NB4 (cell line): ENCODE measurements around the gene KCNQ2.

Experiments
- DNase-seq: peaks from one replicate; pipeline ENCODE4 v3.0.0; 2010; ENCODE audit warnings: low read depth
- H3K4me3 ChIP-seq: one replicate; pipeline ENCODE4 v1.5.1; 2011; ENCODE audit warnings: mild to moderate bottlenecking, low read depth, low read length, moderate library complexity
- MYC ChIP-seq: IDR thresholded peaks from 2 replicates; pipeline ENCODE4 v1.6.1; 2011; ENCODE audit warnings: low read depth, low read length
- POLR2A ChIP-seq: IDR thresholded peaks from 2 replicates; pipeline ENCODE4 v1.6.1; 2011; ENCODE audit warnings: mild to moderate bottlenecking; ENCODE audit not compliant: insufficient read length; ENCODE audit errors: extremely low read depth
- TF ChIP-seq, protein P1 (sequence below): IDR thresholded peaks from 2 replicates; pipeline ENCODE4 v1.6.1; 2011; ENCODE audit warnings: low read depth, low read length
- TF ChIP-seq, protein P2 (sequence below): IDR thresholded peaks from one replicate; pipeline ENCODE4 v1.5.1; 2012; ENCODE audit warnings: low read depth, low read length

KCNQ2 gene

DNA sequence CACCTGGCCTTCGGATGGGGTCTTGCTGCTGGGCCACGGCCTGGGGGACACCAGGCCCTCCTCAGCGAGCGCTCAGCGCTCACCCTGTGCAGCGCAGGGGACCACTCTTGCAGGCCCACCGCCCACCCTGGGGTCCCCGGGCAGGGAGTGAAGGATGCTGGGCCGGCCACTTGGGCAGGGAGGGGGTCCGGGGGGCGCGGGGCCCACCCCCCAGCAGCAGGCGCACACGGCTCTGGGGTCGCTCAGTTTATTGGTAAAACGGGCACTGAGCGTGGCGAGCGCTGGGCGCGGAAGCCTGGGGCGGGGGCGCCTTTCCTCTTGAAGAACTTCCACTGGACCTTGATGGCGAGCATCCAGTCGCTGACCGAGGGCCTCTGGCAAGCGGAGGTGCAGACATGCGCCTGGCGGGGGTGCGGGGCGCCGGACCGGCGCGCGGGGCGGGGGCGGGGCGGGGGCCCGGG lies 15.4 kb upstream of the KCNQ2 start:
- H3K4me3 ChIP-seq: no peak overlapping the region
- DNase-seq: no peak
- no peak for TF ChIP-seq MYC
- TF ChIP-seq POLR2A: no peak
- TF ChIP-seq, protein P1, sequence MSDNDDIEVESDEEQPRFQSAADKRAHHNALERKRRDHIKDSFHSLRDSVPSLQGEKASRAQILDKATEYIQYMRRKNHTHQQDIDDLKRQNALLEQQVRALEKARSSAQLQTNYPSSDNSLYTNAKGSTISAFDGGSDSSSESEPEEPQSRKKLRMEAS: no peak
- TF ChIP-seq, protein P2, sequence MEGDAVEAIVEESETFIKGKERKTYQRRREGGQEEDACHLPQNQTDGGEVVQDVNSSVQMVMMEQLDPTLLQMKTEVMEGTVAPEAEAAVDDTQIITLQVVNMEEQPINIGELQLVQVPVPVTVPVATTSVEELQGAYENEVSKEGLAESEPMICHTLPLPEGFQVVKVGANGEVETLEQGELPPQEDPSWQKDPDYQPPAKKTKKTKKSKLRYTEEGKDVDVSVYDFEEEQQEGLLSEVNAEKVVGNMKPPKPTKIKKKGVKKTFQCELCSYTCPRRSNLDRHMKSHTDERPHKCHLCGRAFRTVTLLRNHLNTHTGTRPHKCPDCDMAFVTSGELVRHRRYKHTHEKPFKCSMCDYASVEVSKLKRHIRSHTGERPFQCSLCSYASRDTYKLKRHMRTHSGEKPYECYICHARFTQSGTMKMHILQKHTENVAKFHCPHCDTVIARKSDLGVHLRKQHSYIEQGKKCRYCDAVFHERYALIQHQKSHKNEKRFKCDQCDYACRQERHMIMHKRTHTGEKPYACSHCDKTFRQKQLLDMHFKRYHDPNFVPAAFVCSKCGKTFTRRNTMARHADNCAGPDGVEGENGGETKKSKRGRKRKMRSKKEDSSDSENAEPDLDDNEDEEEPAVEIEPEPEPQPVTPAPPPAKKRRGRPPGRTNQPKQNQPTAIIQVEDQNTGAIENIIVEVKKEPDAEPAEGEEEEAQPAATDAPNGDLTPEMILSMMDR: no peak

DNA sequence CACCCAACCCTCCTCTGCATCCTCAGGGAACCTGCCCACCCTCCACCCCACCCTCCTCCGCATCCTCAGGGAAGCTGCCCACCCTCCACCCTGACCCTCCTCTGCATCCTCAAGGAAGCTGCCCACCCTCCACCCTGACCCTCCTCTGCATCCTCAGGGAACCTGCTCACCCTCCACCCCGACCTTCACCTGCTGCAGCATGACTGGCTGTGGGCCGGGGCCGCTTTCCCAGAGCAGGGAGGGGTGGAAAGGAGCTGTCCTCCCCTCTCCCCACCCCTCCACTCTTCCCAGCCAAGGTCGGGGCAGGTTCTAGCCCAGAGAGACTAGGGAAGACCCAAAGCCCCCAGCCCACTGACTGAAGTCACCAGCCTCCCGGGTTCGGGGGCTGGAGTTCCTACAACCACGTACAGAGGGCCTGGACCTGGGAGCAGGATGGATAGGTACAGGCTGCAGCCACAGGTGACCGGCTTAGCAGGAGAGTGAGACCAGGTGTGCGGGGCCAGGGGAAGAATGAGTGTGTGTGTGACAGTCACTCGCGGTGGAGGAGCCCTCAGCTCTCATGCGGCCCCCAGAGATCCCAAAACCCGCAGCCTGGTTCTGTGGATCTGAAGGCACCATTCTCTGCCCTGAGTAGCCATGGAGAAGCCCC lies 14.8 kb upstream of the KCNQ2 start:
- no peak overlapping the region for H3K4me3 ChIP-seq
- DNase-seq: no peak
- TF ChIP-seq POLR2A (no peak), MYC (no peak)
- TF ChIP-seq, protein P2: no peak
- TF ChIP-seq, protein P1: no peak

DNA sequence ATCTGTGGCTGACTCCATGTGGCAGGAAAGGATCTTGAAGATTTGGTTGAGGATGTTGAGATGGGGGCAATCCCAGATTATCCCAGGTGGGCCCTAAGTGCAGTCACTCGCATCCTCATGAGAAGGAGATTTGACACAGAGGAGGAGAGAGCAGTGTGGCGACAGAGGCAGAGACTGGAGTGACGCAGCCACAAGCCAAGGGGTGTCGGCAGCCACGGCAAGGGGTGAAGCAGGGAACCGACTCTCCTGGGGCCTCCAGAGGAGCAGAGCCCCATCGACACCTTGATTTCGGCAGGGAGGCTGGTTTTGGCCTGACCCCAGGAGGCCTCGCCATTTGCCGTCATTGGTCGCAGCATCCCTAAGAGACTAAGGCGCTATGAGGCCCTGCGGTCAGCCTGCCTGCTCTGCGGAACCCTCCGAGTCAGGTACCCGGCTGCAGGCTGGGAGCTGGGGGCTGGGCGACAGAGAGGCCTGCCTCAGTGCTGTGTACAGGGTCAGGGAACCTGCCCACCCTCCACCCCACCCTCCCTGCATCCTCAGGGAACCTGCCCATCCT lies 13.9 kb upstream of the KCNQ2 start:
- no peak for DNase-seq
- no peak overlapping the region for H3K4me3 ChIP-seq
- TF ChIP-seq POLR2A: no peak
- TF ChIP-seq, protein P1: no peak
- TF ChIP-seq MYC: no peak
- TF ChIP-seq, protein P2: no peak

DNA sequence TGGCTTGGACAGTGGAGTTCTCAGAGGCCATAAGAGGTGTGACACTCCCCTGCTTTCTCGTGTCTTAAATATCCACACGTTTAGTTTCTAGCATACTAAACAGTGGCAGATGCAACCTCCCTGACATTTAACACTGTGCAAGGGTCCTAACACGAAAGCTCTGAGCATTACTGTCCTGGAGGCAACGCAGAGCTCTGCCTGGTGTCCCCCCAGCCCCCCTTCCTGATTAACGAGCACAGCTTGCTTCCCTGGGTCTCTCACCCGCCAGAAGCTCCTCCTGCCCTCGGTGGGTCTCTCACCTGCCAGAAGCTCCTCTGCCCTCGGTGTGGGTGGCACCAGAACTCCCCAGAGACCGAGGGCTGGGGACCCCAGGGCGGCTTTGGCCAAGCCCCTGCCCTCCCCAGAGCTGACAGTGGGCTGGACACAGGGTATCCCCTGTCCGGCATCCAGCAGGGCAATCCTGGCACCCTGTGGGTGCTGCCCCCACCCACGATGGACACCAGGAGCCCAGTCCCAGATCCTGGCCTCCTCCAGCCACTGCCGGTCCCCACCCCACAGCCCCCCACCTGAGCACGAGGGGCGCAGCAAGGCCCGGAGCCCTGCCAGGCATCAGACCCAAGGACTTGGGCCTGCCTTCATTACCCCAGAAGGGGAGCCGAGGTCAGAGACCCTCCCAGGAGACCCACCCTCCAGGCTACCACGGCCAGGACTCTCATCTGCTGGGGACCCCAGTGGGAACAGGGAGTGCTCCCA lies 12.4 kb upstream of the KCNQ2 start:
- no peak for TF ChIP-seq POLR2A
- TF ChIP-seq, protein P2: no peak
- no peak for TF ChIP-seq MYC
- TF ChIP-seq, protein P1: no peak
- no peak for DNase-seq
- no peak overlapping the region for H3K4me3 ChIP-seq

DNA sequence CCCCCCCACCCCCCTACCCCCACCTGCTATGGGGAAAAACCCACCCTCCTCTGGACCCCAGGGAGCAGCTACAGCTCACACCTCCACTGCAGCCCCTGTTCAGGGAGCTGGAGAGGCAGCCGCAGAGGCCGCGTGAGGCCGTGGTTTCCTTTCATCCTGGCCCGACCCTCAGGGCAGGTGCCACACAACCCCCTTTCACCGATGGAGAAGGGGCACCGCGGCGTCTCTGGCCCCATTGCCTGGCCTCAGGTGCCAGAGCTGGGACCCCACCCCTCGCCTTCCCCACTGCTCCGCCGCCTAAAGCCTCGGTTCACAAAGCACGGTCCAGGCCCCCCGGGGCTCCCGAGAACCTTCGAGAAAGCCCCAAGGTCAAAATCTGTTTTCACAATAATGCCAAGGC lies 11.8 kb upstream of the KCNQ2 start:
- no peak for DNase-seq
- no peak overlapping the region for H3K4me3 ChIP-seq
- no peak for TF ChIP-seq MYC
- TF ChIP-seq, protein P1: no peak
- TF ChIP-seq, protein P2: no peak
- TF ChIP-seq POLR2A: no peak
